Testis (tissue), 2 donors: ENCODE data around the gene TMEM272.

ENCODE experiments used
- POLR2A ChIP-seq: fragments of 450-650 bp; IDR thresholded peaks from one replicate; pipeline ENCODE4 v1.6.1; 2017; ENCODE audit warnings: antibody characterized with exemption, mild to moderate bottlenecking, moderate library complexity
- TF ChIP-seq, protein P1 (sequence below), 3 experiments: fragments of 450-650 bp in 2 of 3; fragments of 200-600 bp in 1 of 3; sonication (generic) in 1 of 3; IDR thresholded peaks; one replicate each; pipeline ENCODE4 v1.5.1; 2016 to 2019; ENCODE audit warnings: antibody characterized with exemption in 3 of 3, mild to moderate bottlenecking in 2 of 3, moderate library complexity in 1 of 3

GRCh38 chr13:51770160-51770559 is 74.8 kb downstream of the TMEM272 start:
- TF ChIP-seq, protein P1, sequence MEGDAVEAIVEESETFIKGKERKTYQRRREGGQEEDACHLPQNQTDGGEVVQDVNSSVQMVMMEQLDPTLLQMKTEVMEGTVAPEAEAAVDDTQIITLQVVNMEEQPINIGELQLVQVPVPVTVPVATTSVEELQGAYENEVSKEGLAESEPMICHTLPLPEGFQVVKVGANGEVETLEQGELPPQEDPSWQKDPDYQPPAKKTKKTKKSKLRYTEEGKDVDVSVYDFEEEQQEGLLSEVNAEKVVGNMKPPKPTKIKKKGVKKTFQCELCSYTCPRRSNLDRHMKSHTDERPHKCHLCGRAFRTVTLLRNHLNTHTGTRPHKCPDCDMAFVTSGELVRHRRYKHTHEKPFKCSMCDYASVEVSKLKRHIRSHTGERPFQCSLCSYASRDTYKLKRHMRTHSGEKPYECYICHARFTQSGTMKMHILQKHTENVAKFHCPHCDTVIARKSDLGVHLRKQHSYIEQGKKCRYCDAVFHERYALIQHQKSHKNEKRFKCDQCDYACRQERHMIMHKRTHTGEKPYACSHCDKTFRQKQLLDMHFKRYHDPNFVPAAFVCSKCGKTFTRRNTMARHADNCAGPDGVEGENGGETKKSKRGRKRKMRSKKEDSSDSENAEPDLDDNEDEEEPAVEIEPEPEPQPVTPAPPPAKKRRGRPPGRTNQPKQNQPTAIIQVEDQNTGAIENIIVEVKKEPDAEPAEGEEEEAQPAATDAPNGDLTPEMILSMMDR (IDR thresholded peaks at IDR 0.05): no peak
- TF ChIP-seq POLR2A: no peak
